GM23338 (cell line): ENCODE data around the gene ESRRB. TPM values are rescaled to one million over a fixed set of nuclear protein-coding genes. Genes with fewer than 3 reads are reported as not detected.

ENCODE experiments used
- ATAC-seq: fragments of 200-7000 bp; cut with Tn5 transposase; 3 replicates; pipeline ENCODE4 v1.9.1; 2020
- DNase-seq: peaks from one replicate; pipeline ENCODE4 v3.0.0-alpha.2; 2015; ENCODE audit warnings: low spot score
- H2AFZ ChIP-seq: fragments of 200-600 bp; sonication (generic); 2 replicates; pipeline ENCODE4 v1.8.0; 2016; ENCODE audit warnings: antibody characterized with exemption, mild to moderate bottlenecking, moderate library complexity
- H3F3A ChIP-seq: fragments of 200-600 bp; sonication (generic); replicated peaks from 2 replicates; pipeline ENCODE4 v1.8.0; 2017; ENCODE audit warnings: antibody characterized with exemption, mixed run types, low read depth
- H3K27ac ChIP-seq: fragments of 200-600 bp; sonication (generic); 2 replicates; pipeline ENCODE4 v1.6.1; 2016; ENCODE audit warnings: low read depth
- H3K27me3 ChIP-seq: fragments of 200-600 bp; sonication (generic); 2 replicates; pipeline ENCODE4 v1.8.0; 2016; ENCODE audit warnings: mild to moderate bottlenecking, mixed run types, moderate library complexity; ENCODE audit not compliant: insufficient read depth
- H3K36me3 ChIP-seq: fragments of 200-600 bp; sonication (generic); 2 replicates; pipeline ENCODE4 v1.8.0; 2016; ENCODE audit warnings: mild to moderate bottlenecking; ENCODE audit not compliant: insufficient read depth
- H3K4me1 ChIP-seq: fragments of 200-600 bp; sonication (generic); 2 replicates; pipeline ENCODE4 v1.8.0; 2016; ENCODE audit warnings: mild to moderate bottlenecking, moderate library complexity; ENCODE audit not compliant: insufficient read depth
- H3K4me2 ChIP-seq: fragments of 200-600 bp; sonication (generic); 2 replicates; pipeline ENCODE4 v1.7.1; 2017; ENCODE audit warnings: mixed run types
- H3K4me3 ChIP-seq: fragments of 200-600 bp; sonication (generic); 2 replicates; pipeline ENCODE4 v1.6.1; 2016; ENCODE audit warnings: mixed run types
- H3K79me2 ChIP-seq: fragments of 200-600 bp; sonication (generic); replicated peaks from 2 replicates; pipeline ENCODE4 v1.8.0; 2017; ENCODE audit warnings: mild to moderate bottlenecking; ENCODE audit not compliant: insufficient read depth
- H3K9me2 ChIP-seq: fragments of 200-600 bp; sonication (generic); 2 replicates; pipeline ENCODE4 v1.8.0; 2017; ENCODE audit not compliant: insufficient read depth
- H4K20me1 ChIP-seq: fragments of 200-600 bp; sonication (generic); replicated peaks from 2 replicates; pipeline ENCODE4 v1.8.0; 2017; ENCODE audit warnings: mild to moderate bottlenecking; ENCODE audit not compliant: insufficient read depth
- H3K27ac Mint-ChIP-seq: 2 replicates; pipeline ENCODE4 v1.8.0; 2020; ENCODE audit warnings: inconsistent platforms, mild to moderate bottlenecking, moderate library complexity, mixed read lengths
- H3K27me3 Mint-ChIP-seq: 3 replicates; pipeline ENCODE4 v1.8.0; 2022; ENCODE audit warnings: low read depth, mild to moderate bottlenecking, moderate library complexity, mixed read lengths, inconsistent platforms; ENCODE audit not compliant: insufficient read depth, poor library complexity
- H3K36me3 Mint-ChIP-seq: 3 replicates; pipeline ENCODE4 v1.8.0; 2021; ENCODE audit warnings: low read depth, mild to moderate bottlenecking, inconsistent platforms, moderate library complexity, mixed read lengths
- H3K4me1 Mint-ChIP-seq: 3 replicates; pipeline ENCODE4 v1.8.0; 2020; ENCODE audit warnings: mild to moderate bottlenecking, inconsistent platforms, mixed read lengths
- H3K4me3 Mint-ChIP-seq: 3 replicates; pipeline ENCODE4 v1.8.0; 2021; ENCODE audit warnings: moderate library complexity, mild to moderate bottlenecking, inconsistent platforms, mixed read lengths
- H3K9me3 Mint-ChIP-seq: 3 replicates; pipeline ENCODE4 v1.8.0; 2020; ENCODE audit warnings: moderate library complexity, mild to moderate bottlenecking, inconsistent platforms, mixed read lengths
- CTCF ChIP-seq, 2 experiments: fragments of 200-600 bp in 1 of 2; sonication (generic) in 1 of 2; conservative IDR thresholded peaks; 2 replicates each; pipeline versions ENCODE4 v1.5.1 to v1.6.1; 2016 to 2017; ENCODE audit warnings: antibody characterized with exemption in 2 of 2, low read depth in 2 of 2, mild to moderate bottlenecking in 2 of 2, moderate library complexity in 1 of 2
- ETS1 ChIP-seq: IDR thresholded peaks from 2 replicates; pipeline ENCODE4 v1.6.1; 2016; ENCODE audit warnings: antibody characterized with exemption
- EZH2 ChIP-seq: fragments of 200-600 bp; sonication (generic); IDR thresholded peaks from one replicate; pipeline ENCODE4 v1.8.0; 2017; ENCODE audit warnings: antibody characterized with exemption, mild to moderate bottlenecking, low read depth; ENCODE audit not compliant: unreplicated experiment
- EZH2phosphoT487 ChIP-seq: fragments of 200-600 bp; sonication (generic); IDR thresholded peaks from one replicate; pipeline ENCODE4 v1.8.1; 2018; ENCODE audit warnings: antibody characterized with exemption; ENCODE audit not compliant: unreplicated experiment
- JUNB ChIP-seq: IDR thresholded peaks from one replicate; pipeline ENCODE4 v1.6.1; 2016; ENCODE audit warnings: antibody characterized with exemption; ENCODE audit not compliant: unreplicated experiment
- NANOG ChIP-seq: IDR thresholded peaks from 2 replicates; pipeline ENCODE4 v1.6.1; 2016; ENCODE audit warnings: antibody characterized with exemption, borderline replicate concordance
- POLR2AphosphoS5 ChIP-seq: IDR thresholded peaks from 2 replicates; pipeline ENCODE4 v1.6.1; 2016; ENCODE audit warnings: antibody characterized with exemption, low read depth
- REST ChIP-seq: IDR thresholded peaks from one replicate; pipeline ENCODE4 v1.6.1; 2018; ENCODE audit warnings: antibody characterized with exemption; ENCODE audit not compliant: unreplicated experiment
- STAT1 ChIP-seq: IDR thresholded peaks from one replicate; pipeline ENCODE4 v1.6.1; 2016; ENCODE audit warnings: antibody characterized with exemption; ENCODE audit not compliant: unreplicated experiment
- ZNF114 ChIP-seq: fragments of 250-450 bp; sonication (Bioruptor Pico); IDR thresholded peaks from 2 replicates; pipeline ENCODE4 v1.5.0; 2020; ENCODE audit warnings: mild to moderate bottlenecking, moderate library complexity
- ZNF331 ChIP-seq: fragments of 250-450 bp; sonication (Bioruptor Pico); IDR thresholded peaks from 2 replicates; pipeline ENCODE4 v1.5.0; 2020; ENCODE audit warnings: low read depth, mild to moderate bottlenecking, moderate library complexity
- long read RNA-seq: library from polyadenylated mRNA; unstranded; transcript quantifications from one replicate; pipeline ENCODE4 v2.0.0, GENCODE V29; 2020; ENCODE audit not compliant: unreplicated experiment
- polyA plus RNA-seq: library from polyadenylated mRNA; unstranded; fragments of >200 nt; fragmentation: Nextera tagmentation; extraction: Ambion mirVana; gene quantifications from 2 replicates; pipeline ENCODE4 v1.2.1, GENCODE V29; 2016
- total RNA-seq: library from RNA; depleted of rRNA; stranded (reverse); fragments of >200 nt; shearing (Covaris generic); gene quantifications from 2 replicates; pipeline ENCODE4 v1.2.3, GENCODE V29; 2014; rRNA removed

Gene ESRRB
- total RNA-seq (0.52 and 1.0 TPM in 2 replicates), polyA plus RNA-seq (0.09 and 0.31 TPM in 2 replicates)
- long read RNA-seq: 0 reads

- Mint-ChIP-seq H3K27me3 (peaks cover 62% of the 10 kb centered on the region), H3K36me3 (peaks cover 3% of the 10 kb centered on the region; the same call in 1 of the 3 replicates), H3K27ac (no peak within 1 kb of the TSS), H3K9me3 (no peaks in the 10 kb centered on the region; the same call in 2 of the 3 replicates), H3K4me3 (peak within 1 kb of the TSS; percentile 96), H3K4me1 (peaks cover 14% of the 10 kb centered on the region)
- Histone ChIP-seq H3K4me1 (0 out of 2 replicates have a peak, but pooled peaks cover 3% of the 10 kb centered on the region), H2AFZ (peak within 1 kb of the TSS; percentile 98), H3K36me3 (no peaks in the 10 kb centered on the region), H3K9me2 (no peaks in the 10 kb centered on the region), H3K27ac (no peak within 1 kb of the TSS), H3K79me2 (no peaks in the 10 kb centered on the region), H4K20me1 (no peaks in the 10 kb centered on the region), H3K4me3 (peak within 1 kb of the TSS; percentile 86), H3F3A (no peaks in the 10 kb centered on the region), H3K4me2 (peak within 1 kb of the TSS; percentile 95), H3K27me3 (peaks cover 67% of the 10 kb centered on the region)
- ATAC-seq (peak; percentile 91), DNase-seq (peak; percentile 84)
- no peak for TF ChIP-seq ETS1
- TF ChIP-seq JUNB: no peak
- TF ChIP-seq NANOG: no peak
- TF ChIP-seq STAT1: no peak
- TF ChIP-seq EZH2: no peak
- no peak for TF ChIP-seq EZH2phosphoT487
- TF ChIP-seq REST: no peak
- TF ChIP-seq ZNF114: no peak
These were observed at the start of gene ESRRB for GRCh38 chr14:76375947-76376404. ESRRB (plus strand) TSS chr14:76376137; CDS start chr14:76376402, 265 bp downstream.

- Histone ChIP-seq H3K27ac (no peak overlapping the region), H3K4me2 (no peak overlapping the region), H3K4me1 (peaks cover 18% of the 10 kb centered on the region), H3K9me2 (no peaks in the 10 kb centered on the region), H3K27me3 (peaks cover 10% of the 10 kb centered on the region), H3F3A (no peaks in the 10 kb centered on the region), H3K79me2 (no peaks in the 10 kb centered on the region), H3K4me3 (no peak overlapping the region), H2AFZ (no peak overlapping the region), H4K20me1 (no peaks in the 10 kb centered on the region), H3K36me3 (no peaks in the 10 kb centered on the region)
- no peak overlapping the region for H3K4me3 Mint-ChIP-seq
- H3K27me3 Mint-ChIP-seq: peaks cover 36% of the 10 kb centered on the region
- H3K36me3 Mint-ChIP-seq: no peaks in the 10 kb centered on the region
- peaks cover 27% of the 10 kb centered on the region for H3K4me1 Mint-ChIP-seq
- no peaks in the 10 kb centered on the region for H3K9me3 Mint-ChIP-seq
- no peak for DNase-seq
- ATAC-seq: no peak
- no peak overlapping the region for H3K27ac Mint-ChIP-seq
- TF ChIP-seq CTCF (conservative IDR thresholded peaks at IDR 0.05; ENCODE audit: low read depth in 2 of 2) (no peak), ETS1 (no peak), ZNF331 (CRISPR knock-in tag) (no peak), STAT1 (no peak), NANOG (no peak), REST (no peak), POLR2AphosphoS5 (no peak), JUNB (no peak), EZH2phosphoT487 (no peak)
These were observed 48.8 kb upstream of the ESRRB start for GRCh38 chr14:76326918-76327689.
